NCI-H460 (cell line): ENCODE measurements around the gene LSAMP. TPM values are rescaled to one million over a fixed set of nuclear protein-coding genes. Genes with fewer than 3 reads are reported as not detected.
A peak's percentile ranks its signal among the peaks of the same experiment; 100 is the strongest.
"Not testable (repeated sequence)": the region's sequence is repeated elsewhere in the genome, so short reads cannot be mapped to it uniquely, and the experiment has no call there.

Source experiments
- DNase-seq: peaks from one replicate; pipeline ENCODE4 v3.0.0-alpha.2; 2016; ENCODE audit warnings: low read depth; ENCODE audit errors: extremely low read depth
- total RNA-seq: library from RNA; depleted of rRNA; stranded (reverse); fragments of >200 nt; shearing (Covaris generic); gene quantifications from 2 replicates; pipeline ENCODE4 v1.2.3, GENCODE V29; 2014

Gene LSAMP
- total RNA-seq, 1 experiment from 2014 or later: 11.5 TPM

DNA sequence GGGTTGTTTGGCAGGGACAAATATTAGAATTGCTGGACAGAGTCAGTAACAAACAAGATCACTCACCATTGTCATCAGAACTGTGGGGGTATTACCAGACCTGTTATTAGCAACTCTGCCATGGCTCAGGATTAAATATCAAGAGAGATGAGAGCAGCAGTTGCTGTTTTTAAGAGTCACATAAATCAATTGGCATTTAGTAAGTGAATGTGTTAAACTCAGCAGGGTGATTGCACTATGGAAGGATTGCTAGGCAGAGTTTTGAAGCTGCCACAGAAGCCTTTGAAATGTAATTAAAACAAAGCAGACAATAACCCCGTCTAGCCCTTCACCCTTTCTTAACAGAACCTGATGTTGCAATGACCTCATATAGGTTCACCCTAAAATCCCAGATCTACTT is 583.2 kb downstream of the LSAMP start:
- DNase-seq: no peak

- DNase-seq: no peak
These were observed 584.0 kb downstream of the LSAMP start for GRCh38 chr3:115861166-115861733.

- DNase-seq: no peak
These were observed 584.5 kb downstream of the LSAMP start for GRCh38 chr3:115860766-115861165.

DNA sequence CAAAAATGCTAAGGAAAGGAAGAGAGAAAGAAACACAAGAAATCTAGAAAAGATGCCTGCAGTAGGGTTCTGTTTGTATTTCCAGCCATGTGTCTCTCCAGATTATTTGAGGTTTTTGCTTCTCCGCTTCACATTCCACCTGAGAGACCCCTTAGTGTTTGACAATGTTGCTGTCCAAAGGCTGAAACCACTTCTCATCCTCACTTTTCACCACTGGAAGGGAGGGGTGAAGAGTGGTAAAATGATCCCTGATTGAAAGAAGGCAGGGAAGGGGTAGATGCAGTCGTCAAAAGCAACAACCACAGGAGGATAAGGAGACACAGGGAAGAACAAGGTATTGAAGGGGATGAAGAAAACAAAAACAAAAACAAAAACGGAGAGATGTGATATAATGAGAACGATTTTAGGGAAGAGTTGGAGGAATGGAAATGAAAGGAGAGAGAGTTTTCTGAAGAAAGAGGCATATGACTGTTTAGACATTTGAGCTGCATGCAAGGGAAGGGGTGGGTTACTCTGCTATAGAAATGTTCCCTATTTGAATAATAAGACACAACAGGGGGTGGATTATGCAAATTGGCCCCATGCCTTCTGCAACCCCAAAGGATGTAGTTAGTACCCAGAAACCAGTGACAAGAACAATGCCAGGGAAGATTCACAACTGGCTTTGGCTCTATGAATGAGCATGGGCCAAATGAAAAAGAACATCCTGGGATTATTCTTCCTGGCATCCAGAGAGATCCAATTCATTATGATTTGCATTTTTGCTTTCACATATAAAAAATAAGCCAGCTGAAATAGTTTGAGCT is 586.1 kb downstream of the LSAMP start:
- DNase-seq: no peak

DNA sequence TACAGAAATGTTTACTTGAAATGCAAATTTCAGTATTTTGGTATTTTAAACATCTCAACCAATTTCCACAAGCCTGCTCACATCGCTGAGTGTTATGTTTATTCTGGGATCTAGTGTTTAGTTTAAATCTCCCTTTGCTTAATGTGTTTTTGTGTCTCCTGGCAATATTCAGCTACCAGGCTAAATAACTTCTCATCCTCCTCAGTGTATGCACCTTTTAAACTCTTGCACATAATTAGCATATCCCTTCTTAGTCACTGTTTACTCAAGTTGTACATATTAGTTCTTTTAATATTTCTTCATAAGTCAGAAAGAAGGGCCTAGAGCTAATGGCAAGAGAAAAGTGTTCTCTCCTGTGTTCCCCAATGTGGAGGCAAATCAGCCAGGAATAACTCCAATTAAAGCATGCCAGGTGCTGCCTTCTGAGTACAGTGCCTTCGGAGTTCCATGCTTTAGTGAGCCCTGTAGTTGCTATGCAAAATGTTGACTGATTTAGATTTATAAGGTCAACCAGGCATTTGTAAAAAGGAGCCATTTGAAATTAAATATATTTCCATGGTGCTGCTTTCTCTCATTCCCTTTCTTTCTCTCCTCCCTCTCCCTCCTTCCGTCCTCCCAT is 587.7 kb downstream of the LSAMP start:
- no peak for DNase-seq

- DNase-seq: no peak
These were observed 589.4 kb downstream of the LSAMP start for GRCh38 chr3:115855911-115856310.

- DNase-seq: no peak
These were observed 592.2 kb downstream of the LSAMP start for GRCh38 chr3:115853104-115853503.

GRCh38 chr3:115852278-115852677 is 593.0 kb downstream of the LSAMP start:
- DNase-seq: no peak

DNA sequence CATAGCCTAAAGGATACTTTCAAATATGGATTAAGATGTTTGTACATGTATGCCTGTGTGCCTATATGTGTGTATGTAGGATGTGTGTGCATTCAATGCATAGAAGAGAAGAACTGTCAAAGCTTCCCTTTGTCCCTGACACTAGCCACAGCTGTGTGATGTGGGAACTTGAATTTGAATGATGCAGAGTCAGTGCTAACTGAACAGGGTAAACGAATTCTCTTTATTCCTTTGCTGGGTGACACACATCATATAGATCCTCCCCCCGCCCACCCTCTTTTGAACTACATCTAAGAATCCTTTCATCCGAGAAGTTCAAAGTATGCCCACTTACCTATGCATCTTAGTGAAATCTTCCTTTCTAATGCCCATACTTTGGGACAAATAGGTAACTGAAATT is 593.7 kb downstream of the LSAMP start:
- DNase-seq: no peak

DNA sequence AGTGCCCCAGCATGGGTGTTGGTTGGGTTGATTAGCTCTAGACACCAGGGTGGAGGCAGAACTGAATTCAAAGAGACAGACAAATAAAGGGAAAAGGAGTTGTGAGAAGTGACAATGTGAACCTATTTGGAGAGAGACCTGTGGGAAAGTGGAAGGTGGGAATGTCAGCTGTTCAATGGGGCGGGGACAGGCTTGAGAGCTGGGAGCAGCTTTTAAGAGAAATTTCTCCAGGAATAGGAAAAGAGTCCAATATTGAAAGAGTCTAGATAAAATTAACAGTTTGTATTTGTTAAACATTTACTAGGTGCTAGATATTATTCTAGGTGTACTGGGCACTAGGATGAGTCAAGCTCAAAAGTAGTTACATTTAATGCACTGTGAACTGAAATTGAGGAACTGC is 596.6 kb downstream of the LSAMP start:
- no peak for DNase-seq

DNA sequence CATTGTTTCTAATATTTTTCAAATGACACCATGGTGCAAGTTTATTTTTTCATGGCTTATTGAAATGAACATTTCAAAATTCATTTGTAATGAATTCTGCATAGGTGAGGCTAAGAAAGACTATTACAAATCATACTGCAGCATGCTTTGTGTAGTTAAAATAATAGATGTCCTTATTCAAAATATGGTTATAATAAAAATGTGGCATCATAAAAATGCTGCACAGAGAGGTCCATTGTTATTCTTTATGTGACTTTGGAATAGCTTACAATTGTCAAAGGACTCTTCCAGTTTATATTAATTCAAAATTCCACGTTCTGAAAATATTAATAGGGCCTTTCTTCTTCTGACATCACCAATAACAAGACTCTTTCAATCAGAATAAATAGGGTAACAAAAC is 599.3 kb downstream of the LSAMP start:
- DNase-seq: no peak

- not testable (repeated sequence) for DNase-seq
These were observed 600.6 kb downstream of the LSAMP start for GRCh38 chr3:115844729-115845128.

GRCh38 chr3:115843206-115843605 is 602.1 kb downstream of the LSAMP start:
- no peak for DNase-seq

- no peak for DNase-seq
These were observed 606.0 kb downstream of the LSAMP start for GRCh38 chr3:115839246-115839645.

- no peak for DNase-seq
These were observed 606.5 kb downstream of the LSAMP start for GRCh38 chr3:115838786-115839185.

DNA sequence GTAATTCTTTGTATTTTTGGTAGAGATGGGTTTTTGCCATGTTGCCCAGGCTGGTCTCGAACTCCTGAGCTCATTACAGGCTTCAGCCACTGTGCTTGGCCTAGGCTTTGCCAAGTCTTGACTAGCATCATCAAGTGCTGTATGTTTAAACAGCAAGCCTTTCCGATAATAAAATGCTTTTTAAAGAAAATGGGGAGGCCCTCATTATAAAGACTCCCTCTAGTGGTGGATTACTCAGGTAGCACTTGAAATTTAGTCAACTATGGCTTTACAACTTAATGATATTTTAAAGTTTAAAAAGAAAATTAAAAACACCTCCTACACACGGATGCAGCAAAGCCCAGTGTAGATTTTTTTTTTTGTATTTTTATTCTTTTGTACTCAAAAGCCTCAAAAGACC is 608.3 kb downstream of the LSAMP start:
- peak; percentile 1 for DNase-seq

- no peak for DNase-seq
These were observed 609.3 kb downstream of the LSAMP start for GRCh38 chr3:115835946-115836345.

- no peak for DNase-seq
These were observed 611.2 kb downstream of the LSAMP start for GRCh38 chr3:115834068-115834467.

- no peak for DNase-seq
These were observed 612.2 kb downstream of the LSAMP start for GRCh38 chr3:115833074-115833473.

GRCh38 chr3:115832265-115832664 is 613.0 kb downstream of the LSAMP start:
- no peak for DNase-seq

DNA sequence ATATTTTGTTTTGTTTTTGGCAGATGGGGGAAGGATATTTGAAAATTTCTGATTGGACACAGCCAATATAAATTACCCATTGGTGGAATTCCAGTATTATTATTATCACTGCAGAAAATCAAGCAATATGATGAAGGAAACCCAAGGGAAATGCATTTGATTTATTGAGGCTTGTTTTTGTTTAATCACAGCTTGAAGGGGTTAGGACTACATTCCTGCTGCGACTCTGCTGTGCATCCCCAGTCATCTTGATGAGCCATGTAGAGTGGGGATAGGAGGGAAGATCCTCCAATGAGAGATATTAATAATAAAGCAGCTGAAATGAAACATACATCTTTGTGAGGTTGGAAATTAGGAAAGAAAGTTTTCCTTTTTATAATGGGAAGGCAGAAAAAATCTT is 613.4 kb downstream of the LSAMP start:
- no peak for DNase-seq

DNA sequence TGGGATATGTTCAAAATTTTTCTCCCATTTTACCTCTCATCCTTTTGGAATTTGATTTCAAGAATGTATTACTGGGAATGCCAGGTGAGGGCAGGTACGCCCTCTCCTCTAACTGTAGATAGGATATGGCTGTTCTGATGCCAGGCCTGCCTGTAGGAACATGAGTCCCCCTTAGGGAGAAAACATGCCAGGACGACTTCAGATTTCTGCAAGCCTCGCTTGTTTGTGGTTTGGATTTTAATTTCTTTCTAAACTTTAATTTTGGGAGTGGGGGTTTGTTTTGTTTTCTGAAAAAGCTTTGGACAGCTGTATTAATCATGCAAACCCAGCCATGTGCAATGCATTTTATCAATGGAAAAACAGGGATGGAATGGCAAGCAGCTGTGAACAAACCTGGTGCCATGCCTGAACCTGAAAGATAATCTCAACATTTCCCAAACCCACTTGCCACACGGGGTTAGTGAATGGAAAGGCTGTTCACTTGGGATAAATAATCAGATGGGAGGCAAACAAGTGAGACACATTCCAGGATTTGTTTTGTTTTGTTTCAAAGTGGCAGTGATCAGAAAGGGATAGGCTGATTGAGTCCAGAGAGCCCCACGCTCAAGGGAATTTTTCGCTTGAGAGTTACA is 614.4 kb downstream of the LSAMP start:
- no peak for DNase-seq
